GM12875 (cell line): ENCODE results near the gene RHPN2.
A peak's percentile ranks its signal among the peaks of the same experiment; 100 is the strongest.

ENCODE experiments used
- H3K4me3 ChIP-seq: one replicate; pipeline ENCODE4 v1.5.1; 2011; ENCODE audit warnings: low read depth, low read length, control low read depth
- CTCF ChIP-seq: IDR thresholded peaks from 2 replicates; pipeline ENCODE4 v1.5.1; 2011; ENCODE audit warnings: low read depth, mild to moderate bottlenecking, control low read depth, inconsistent platforms, low read length, moderate library complexity, borderline replicate concordance; ENCODE audit not compliant: insufficient read depth

The RHPN2 gene

GRCh38 chr19:33086955-33087354, 22.3 kb upstream of the RHPN2 start:
- TF ChIP-seq CTCF, result no peak

GRCh38 chr19:33085570-33086128, 21.0 kb upstream of the RHPN2 start:
- no peak overlapping the region for H3K4me3 ChIP-seq
- TF ChIP-seq CTCF, result no peak

More at GRCh38 chr19:33086955-33087354, 22.3 kb upstream of the RHPN2 start:
- H3K4me3 ChIP-seq, result no peak overlapping the region

GRCh38 chr19:33080761-33081681, 16.3 kb upstream of the RHPN2 start, which contains the start of gene GPATCH1:
Gene GPATCH1 (plus strand): TSS chr19:33081181. CDS start chr19:33081194, 13 bp downstream.
- H3K4me3 ChIP-seq, result peak within 1 kb of the TSS; percentile 95
- TF ChIP-seq CTCF, result no peak

- no peak overlapping the region for H3K4me3 ChIP-seq
- no peak for TF ChIP-seq CTCF
Observed at GRCh38 chr19:33075519-33075918, 10.8 kb upstream of the RHPN2 start.

- H3K4me3 ChIP-seq, result no peak overlapping the region
- TF ChIP-seq CTCF, result no peak
Observed at GRCh38 chr19:33071887-33072286, 7.2 kb upstream of the RHPN2 start.

GRCh38 chr19:33067121-33067520, 2.4 kb upstream of the RHPN2 start:
- TF ChIP-seq CTCF, result no peak

More at GRCh38 chr19:33067121-33067520, 2.4 kb upstream of the RHPN2 start:
- H3K4me3 ChIP-seq, result no peak overlapping the region
